Mesodermal cell (in vitro differentiated cells): ENCODE measurements around the gene SYNPO2. TPM values are rescaled to one million over a fixed set of nuclear protein-coding genes. Genes with fewer than 3 reads are reported as not detected.

Source experiments
- H3K27ac ChIP-seq: 2 replicates; pipeline ENCODE4 v1.7.0; 2013; ENCODE audit warnings: mild to moderate bottlenecking, low read depth, low read length, moderate library complexity; ENCODE audit not compliant: severe bottlenecking
- H3K36me3 ChIP-seq: 2 replicates; pipeline ENCODE4 v1.7.1; 2013; ENCODE audit warnings: mild to moderate bottlenecking, low read length, moderate library complexity; ENCODE audit not compliant: control insufficient read depth, insufficient read depth
- H3K4me1 ChIP-seq: one replicate; pipeline ENCODE4 v1.7.1; 2013; ENCODE audit warnings: mild to moderate bottlenecking, low read length; ENCODE audit not compliant: insufficient read depth, control insufficient read depth, poor library complexity, severe bottlenecking
- H3K4me3 ChIP-seq: 2 replicates; pipeline ENCODE4 v1.7.0; 2013; ENCODE audit warnings: low read length, control low read depth, mild to moderate bottlenecking; ENCODE audit not compliant: insufficient read depth, poor library complexity, severe bottlenecking; ENCODE audit errors: extremely low read depth
- H3K9me3 ChIP-seq: 2 replicates; pipeline ENCODE4 v1.7.1; 2013; ENCODE audit warnings: mild to moderate bottlenecking, low read length, moderate library complexity; ENCODE audit not compliant: control insufficient read depth
- WGBS, 2 experiments: methylation state at CpG; one replicate each; pipeline ENCODE4 v1.1.5; 2013; ENCODE audit warnings: missing lambda C conversion rate in 2 of 2; ENCODE audit not compliant: insufficient coverage in 2 of 2; 5-methylcytosine and 5-hydroxymethylcytosine counted together
- polyA plus RNA-seq, 2 experiments: library from polyadenylated mRNA; stranded (reverse); fragments of 50-300 nt; gene quantifications; one replicate each; pipeline ENCODE4 v1.2.3, GENCODE V29; 2013

SYNPO2 gene, protein sequence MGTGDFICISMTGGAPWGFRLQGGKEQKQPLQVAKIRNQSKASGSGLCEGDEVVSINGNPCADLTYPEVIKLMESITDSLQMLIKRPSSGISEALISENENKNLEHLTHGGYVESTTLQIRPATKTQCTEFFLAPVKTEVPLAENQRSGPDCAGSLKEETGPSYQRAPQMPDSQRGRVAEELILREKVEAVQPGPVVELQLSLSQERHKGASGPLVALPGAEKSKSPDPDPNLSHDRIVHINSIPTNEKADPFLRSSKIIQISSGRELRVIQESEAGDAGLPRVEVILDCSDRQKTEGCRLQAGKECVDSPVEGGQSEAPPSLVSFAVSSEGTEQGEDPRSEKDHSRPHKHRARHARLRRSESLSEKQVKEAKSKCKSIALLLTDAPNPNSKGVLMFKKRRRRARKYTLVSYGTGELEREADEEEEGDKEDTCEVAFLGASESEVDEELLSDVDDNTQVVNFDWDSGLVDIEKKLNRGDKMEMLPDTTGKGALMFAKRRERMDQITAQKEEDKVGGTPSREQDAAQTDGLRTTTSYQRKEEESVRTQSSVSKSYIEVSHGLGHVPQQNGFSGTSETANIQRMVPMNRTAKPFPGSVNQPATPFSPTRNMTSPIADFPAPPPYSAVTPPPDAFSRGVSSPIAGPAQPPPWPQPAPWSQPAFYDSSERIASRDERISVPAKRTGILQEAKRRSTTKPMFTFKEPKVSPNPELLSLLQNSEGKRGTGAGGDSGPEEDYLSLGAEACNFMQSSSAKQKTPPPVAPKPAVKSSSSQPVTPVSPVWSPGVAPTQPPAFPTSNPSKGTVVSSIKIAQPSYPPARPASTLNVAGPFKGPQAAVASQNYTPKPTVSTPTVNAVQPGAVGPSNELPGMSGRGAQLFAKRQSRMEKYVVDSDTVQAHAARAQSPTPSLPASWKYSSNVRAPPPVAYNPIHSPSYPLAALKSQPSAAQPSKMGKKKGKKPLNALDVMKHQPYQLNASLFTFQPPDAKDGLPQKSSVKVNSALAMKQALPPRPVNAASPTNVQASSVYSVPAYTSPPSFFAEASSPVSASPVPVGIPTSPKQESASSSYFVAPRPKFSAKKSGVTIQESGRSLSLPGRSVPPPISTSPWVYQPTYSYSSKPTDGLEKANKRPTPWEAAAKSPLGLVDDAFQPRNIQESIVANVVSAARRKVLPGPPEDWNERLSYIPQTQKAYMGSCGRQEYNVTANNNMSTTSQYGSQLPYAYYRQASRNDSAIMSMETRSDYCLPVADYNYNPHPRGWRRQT
- polyA plus RNA-seq (2013, experiment 1 of 2): 0.29 TPM
- polyA plus RNA-seq (2013, experiment 2 of 2): 0.20 TPM

DNA sequence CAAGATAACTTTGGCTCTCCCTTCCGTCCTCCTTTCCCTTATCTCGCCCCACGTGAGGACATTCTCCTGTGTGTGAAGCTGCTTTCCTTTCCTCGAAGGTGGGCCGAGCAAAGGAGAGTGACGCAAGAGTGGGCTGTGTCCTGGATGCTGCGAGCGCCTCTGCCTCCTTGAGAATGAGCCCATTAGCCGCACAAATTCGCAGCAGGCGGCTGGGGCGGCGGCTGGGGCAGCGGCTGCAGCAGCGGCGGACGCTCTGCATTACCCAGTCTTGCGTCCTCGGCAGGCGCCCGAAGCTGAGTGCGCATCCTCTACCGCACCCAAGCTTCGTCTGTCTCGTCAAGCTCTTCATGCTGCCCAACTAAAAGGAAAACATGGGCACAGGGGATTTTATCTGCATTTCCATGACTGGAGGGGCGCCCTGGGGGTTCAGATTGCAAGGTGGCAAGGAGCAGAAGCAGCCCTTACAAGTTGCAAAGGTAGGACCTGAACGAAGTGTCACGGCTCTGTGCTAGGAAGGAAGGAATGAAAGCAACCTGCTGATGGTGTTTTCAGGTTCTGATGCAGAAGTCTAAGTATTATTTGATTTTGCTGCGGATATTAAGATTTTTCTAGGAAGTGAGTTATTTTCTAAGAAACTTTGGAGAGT, at the start of gene SYNPO2:
SYNPO2 (plus strand) TSS at position 189 of the 646 bp plus-strand sequence; CDS start at position 372, 183 bp downstream.
- H3K4me3 ChIP-seq: peak within 1 kb of the TSS; percentile 18
- WGBS, 2 experiments: 2 to 4% methylated on average over 24 to 25 of the region's 29 CpGs
- H3K27ac ChIP-seq: no peak within 1 kb of the TSS
- no peaks in the 10 kb centered on the region for H3K36me3 ChIP-seq
- H3K4me1 ChIP-seq: no peaks in the 10 kb centered on the region
- no peaks in the 10 kb centered on the region for H3K9me3 ChIP-seq

DNA sequence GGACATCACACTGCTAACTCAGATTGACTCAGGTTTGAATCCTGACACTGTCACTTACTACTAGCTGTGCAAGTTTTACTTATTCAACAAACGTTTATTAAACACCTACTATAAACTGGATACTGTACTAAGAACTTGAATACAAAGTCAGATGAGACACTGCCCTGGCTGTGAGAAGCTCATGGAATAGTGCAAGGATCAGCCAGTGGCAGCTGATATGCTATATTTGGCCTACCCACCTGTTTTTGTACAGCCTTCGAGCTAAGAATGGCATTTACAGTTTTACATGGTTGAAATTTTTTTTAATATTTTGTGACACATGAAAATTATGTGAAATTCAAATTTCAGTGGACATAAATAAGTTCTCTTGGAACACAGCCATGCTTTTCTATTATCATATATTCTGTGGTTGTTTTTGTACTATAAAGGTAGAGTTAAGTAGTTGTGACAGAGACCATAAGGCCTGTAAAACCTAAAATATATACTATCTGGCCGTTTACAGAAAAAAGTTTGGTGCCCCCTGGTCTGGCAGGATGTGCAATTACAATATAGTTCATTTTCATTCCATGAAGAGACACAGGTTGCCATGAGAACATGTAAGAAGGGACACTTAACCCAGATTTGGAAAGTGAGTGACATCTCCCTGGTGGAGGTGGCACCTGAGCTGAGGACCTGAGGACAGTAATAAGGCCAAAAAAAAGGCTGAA, 49.3 kb upstream of the SYNPO2 start:
- WGBS, 2 experiments: 86% methylated on average over 1 of the region's 3 CpGs; no CpG with 5 or more reads in 1 of the 2 experiments
- Histone ChIP-seq H3K9me3 (no peaks in the 10 kb centered on the region), H3K4me1 (peaks cover 10% of the 10 kb centered on the region), H3K27ac (no peak overlapping the region), H3K4me3 (no peak overlapping the region), H3K36me3 (no peaks in the 10 kb centered on the region)

DNA sequence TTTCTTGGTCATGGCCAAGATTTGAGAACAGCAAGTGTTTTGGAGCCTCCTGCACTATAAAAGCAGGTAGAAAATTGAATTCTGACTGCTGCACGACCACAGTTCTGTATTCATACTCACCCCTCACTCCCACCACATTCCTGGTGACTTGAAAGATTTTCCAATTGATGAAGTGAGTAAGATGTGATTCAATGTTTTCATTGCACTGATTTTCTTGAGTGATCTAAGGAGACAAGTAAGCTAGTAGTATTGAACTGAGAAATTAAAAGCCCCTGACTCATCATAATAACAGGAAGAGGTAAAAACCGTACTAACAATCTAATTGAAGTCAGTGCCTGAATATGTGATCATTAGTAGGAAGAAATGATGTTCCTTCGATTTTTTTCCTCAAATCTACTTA, 46.6 kb upstream of the SYNPO2 start:
- H3K4me1 ChIP-seq: peaks cover 2% of the 10 kb centered on the region
- H3K27ac ChIP-seq: no peak overlapping the region
- no peaks in the 10 kb centered on the region for H3K36me3 ChIP-seq
- WGBS, 2 experiments: no CpG with 5 or more reads among the region's 3 CpGs
- no peaks in the 10 kb centered on the region for H3K9me3 ChIP-seq
- H3K4me3 ChIP-seq: no peak overlapping the region

DNA sequence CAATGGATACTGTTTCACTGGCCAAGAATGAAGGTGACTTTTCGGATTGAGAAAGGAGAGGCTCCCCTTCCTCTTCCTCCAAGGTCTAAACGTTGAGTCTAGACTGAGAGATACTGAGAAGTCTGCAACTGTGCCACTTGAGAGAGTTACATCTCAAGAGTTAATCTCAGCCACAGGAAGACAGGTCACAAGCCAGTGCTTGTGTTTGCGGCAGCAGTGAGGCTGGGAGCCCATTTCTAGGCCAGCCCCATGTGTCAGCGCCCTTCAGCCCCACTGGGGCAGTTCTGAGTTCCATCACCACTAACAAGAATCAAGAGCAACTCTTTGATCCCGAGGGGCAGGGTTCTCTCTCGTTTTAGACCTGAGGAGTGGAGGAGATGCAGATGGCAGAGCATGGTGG, 45.4 kb upstream of the SYNPO2 start:
- H3K9me3 ChIP-seq: no peaks in the 10 kb centered on the region
- H3K4me3 ChIP-seq: no peak overlapping the region
- H3K4me1 ChIP-seq: no peaks in the 10 kb centered on the region
- H3K27ac ChIP-seq: no peak overlapping the region
- WGBS, 2 experiments: 95 to 96% methylated on average over 4 of the region's 6 CpGs
- no peaks in the 10 kb centered on the region for H3K36me3 ChIP-seq

DNA sequence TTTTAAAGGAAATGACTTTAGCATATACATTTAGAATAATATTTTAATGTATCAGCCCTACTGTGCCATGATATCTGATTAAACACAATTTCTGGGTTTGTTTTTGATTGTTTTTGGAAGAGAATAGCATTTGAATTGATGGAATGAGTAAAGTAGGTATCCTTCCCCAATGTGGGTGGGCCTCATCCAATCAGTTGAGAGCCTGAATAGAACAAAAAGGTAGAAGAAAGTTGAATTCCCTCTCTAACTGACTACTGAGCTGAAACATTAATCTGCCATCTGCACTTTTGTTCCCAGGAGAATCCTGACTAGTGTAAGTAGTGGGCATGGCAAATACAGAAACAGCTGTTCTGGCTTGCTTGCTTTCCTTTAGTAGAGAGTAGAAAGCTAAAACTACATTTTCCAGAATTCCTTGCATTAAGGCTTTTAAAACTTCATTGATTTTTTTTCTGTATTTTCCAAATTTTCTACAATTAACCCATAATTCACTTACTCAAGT, 43.1 kb upstream of the SYNPO2 start:
- peaks cover 3% of the 10 kb centered on the region for H3K4me1 ChIP-seq
- no peak overlapping the region for H3K27ac ChIP-seq

DNA sequence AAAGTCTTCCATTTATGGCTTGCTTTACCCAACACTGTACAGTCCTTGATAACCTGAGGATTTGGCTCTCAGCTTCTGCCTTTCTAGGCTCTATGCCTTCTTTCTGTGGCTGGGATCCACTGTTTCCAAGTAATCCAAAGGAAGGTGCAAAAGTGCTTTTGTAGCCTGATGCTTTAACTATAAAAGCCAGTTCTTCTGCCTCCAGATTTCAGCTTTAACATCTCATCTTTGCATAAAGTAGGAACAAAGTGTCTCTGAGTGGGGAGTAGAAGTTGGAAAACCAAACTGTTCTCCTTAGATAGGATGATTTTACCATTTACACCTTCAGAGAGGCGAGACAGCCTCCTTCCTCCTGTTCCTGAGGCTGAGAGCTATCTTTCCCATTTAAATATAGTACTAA, 41.7 kb upstream of the SYNPO2 start:
- no peak overlapping the region for H3K27ac ChIP-seq
- H3K9me3 ChIP-seq: no peaks in the 10 kb centered on the region
- no peaks in the 10 kb centered on the region for H3K36me3 ChIP-seq
- no peak overlapping the region for H3K4me3 ChIP-seq
- WGBS, 2 experiments: 80% methylated on average over 1 of the region's 1 CpG; no CpG with 5 or more reads in 1 of the 2 experiments
- peaks cover 3% of the 10 kb centered on the region for H3K4me1 ChIP-seq

More for the DNA sequence above, 43.1 kb upstream of the SYNPO2 start:
- no peak overlapping the region for H3K4me3 ChIP-seq
- no peaks in the 10 kb centered on the region for H3K9me3 ChIP-seq
- H3K36me3 ChIP-seq: no peaks in the 10 kb centered on the region

DNA sequence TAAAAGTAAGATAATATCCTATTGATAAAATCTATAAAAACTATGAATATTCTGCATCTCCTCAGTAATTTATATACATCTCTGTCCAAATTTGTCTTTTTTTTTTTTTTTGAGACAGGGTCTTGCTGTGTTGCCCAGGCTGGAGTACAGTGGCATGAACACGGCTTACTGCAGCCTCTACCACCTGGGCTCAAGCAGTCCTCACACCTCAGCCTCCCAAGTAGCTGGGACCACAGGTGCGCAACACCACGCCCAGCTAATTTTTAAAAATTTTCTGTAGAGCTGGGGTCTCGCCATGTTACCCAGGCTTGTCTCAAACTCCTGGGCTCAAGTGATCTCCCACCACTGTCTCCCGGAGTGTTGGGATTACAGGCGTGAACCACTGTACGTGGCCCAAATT, 40.4 kb upstream of the SYNPO2 start:
- 81 to 97% methylated on average over 7 of the region's 7 CpGs for WGBS, 2 experiments
- Histone ChIP-seq H3K36me3 (no peaks in the 10 kb centered on the region), H3K27ac (no peak overlapping the region), H3K4me1 (peaks cover 8% of the 10 kb centered on the region), H3K4me3 (no peak overlapping the region), H3K9me3 (no peaks in the 10 kb centered on the region)

DNA sequence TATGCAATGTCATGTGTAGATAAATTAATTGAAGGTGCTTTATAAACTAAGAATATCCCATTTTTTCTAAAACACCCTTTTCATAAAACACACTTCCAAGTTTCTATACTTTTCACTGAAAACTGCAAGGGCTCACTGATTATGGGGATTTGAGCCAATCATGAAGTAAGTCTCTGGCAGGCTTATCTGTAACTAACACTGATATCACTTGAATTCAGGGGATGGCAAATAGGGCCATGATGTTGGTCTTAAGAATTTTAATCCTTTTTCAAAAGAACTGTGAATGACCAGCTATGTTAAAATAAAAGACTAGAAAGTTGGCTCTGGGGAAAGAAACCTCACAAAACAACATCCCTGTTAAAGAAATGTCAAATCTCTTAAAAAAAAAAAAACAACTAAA, 39.8 kb upstream of the SYNPO2 start:
- H3K4me1 ChIP-seq: peaks cover 10% of the 10 kb centered on the region
- H3K4me3 ChIP-seq: no peak overlapping the region
- H3K36me3 ChIP-seq: no peaks in the 10 kb centered on the region
- H3K27ac ChIP-seq: no peak overlapping the region
- H3K9me3 ChIP-seq: no peaks in the 10 kb centered on the region

DNA sequence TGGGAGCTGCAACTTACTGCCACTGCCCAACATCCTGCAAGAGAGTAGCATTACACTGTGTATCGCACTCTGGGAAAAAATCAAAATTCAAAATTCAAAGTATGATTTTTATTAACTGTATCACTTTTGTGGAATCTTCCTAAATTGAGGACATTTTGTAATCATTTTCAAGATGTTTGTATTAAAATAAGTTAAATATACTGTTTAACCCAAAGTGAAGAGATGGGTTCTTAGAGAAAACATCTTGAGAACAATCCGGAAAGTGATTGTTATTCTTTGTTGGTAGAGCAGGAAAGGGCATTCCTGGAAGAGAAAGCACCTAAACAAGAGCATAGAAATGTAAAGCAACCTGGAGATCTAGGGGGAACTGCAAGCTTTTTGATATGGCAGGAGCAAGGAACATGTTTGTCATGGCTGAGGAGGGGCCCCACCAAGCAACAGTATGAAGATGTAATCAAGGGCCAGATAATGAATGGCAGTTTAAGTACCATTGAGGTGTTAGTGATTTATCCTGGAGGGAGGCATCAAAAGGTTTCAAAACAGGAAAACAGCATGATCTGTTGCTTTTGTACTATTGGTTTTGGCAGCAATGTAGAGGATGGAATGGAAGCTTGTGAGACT, 38.7 kb upstream of the SYNPO2 start:
- Histone ChIP-seq H3K27ac (no peak overlapping the region), H3K9me3 (no peaks in the 10 kb centered on the region), H3K4me1 (peaks cover 10% of the 10 kb centered on the region), H3K36me3 (no peaks in the 10 kb centered on the region), H3K4me3 (no peak overlapping the region)
- WGBS, 2 experiments: 0 to 14% methylated on average over 1 of the region's 2 CpGs
